Measurements from ENCODE around the gene CHMP2A. TPM values are rescaled to one million over a fixed set of nuclear protein-coding genes. Genes with fewer than 3 reads are reported as not detected.
A peak's percentile ranks its signal among the peaks of the same experiment; 100 is the strongest.

The CHMP2A gene
- total and polyA plus RNA-seq, 2 of the 13 experiments (the other 11 are each of a cell fraction or from before 2014, with no cell fraction given), result 49.7 to 55.0 TPM

GRCh38 chr19:58554494-58555368 lies at the start of gene CHMP2A (continued):
- no peak for TF ChIP-seq HES4 (CRISPR knock-in tag; IDR thresholded peaks at IDR 0.05; ENCODE audit: borderline replicate concordance)
- TF ChIP-seq SOX13 (IDR thresholded peaks at IDR 0.05), result no peak
- TF ChIP-seq SOX13 (CRISPR knock-in tag; conservative IDR thresholded peaks at IDR 0.05 in 1 of 2, IDR thresholded peaks at IDR 0.05 in 1 of 2), result no peak; a peak in 1 of 4 replicates
- TF ChIP-seq GATAD2A (CRISPR knock-in tag; IDR thresholded peaks at IDR 0.05), result no peak
- peak; percentile 86 for TF ChIP-seq ZC3H13 (CRISPR knock-in tag; IDR thresholded peaks at IDR 0.05)
- no peak for TF ChIP-seq STAT5B (CRISPR knock-in tag; IDR thresholded peaks at IDR 0.05)
- TF ChIP-seq, protein P1, sequence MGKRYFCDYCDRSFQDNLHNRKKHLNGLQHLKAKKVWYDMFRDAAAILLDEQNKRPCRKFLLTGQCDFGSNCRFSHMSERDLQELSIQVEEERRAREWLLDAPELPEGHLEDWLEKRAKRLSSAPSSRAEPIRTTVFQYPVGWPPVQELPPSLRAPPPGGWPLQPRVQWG (CRISPR knock-in tag; IDR thresholded peaks at IDR 0.05; ENCODE audit: borderline replicate concordance, low read depth), result no peak
- TF ChIP-seq ZNF572 (CRISPR knock-in tag; IDR thresholded peaks at IDR 0.05), result no peak
- TF ChIP-seq DR1 (CRISPR knock-in tag; IDR thresholded peaks at IDR 0.05), result no peak
- TF ChIP-seq GABPB1 (CRISPR knock-in tag; IDR thresholded peaks at IDR 0.05), result peak; percentile 98
- TF ChIP-seq ZNF841 (CRISPR knock-in tag; IDR thresholded peaks at IDR 0.05; ENCODE audit: borderline replicate concordance), result no peak
- 0 out of 2 replicates have a peak, but pooled peaks have one; percentile 46 for TF ChIP-seq ZNF510 (CRISPR knock-in tag; IDR thresholded peaks at IDR 0.05; ENCODE audit: low read depth)
- no peak for TF ChIP-seq SRY (CRISPR knock-in tag; IDR thresholded peaks at IDR 0.05)
- TF ChIP-seq HNF4A (CRISPR knock-in tag; IDR thresholded peaks at IDR 0.05), result no peak
- TF ChIP-seq POLR2G (IDR thresholded peaks at IDR 0.05; ENCODE audit: low read depth, low read length), result peak; percentile 87
- TF ChIP-seq AGO2 (optimal IDR thresholded peaks at IDR 0.05; ENCODE audit: low read depth, low read length), result peak; percentile 99
- TF ChIP-seq ARID4A (CRISPR knock-in tag; IDR thresholded peaks at IDR 0.05; ENCODE audit: borderline replicate concordance), result peak; percentile 77; the same call in 1 of the 2 replicates
- TF ChIP-seq ZNF691 (CRISPR knock-in tag; IDR thresholded peaks at IDR 0.05; ENCODE audit: borderline replicate concordance, low read depth), result peak; percentile 46; the same call in 1 of the 2 replicates
- no peak for TF ChIP-seq MAFK (conservative IDR thresholded peaks at IDR 0.05 in 1 of 2, IDR thresholded peaks at IDR 0.05 in 1 of 2; ENCODE audit: low read length in 2 of 2)
- TF ChIP-seq ATF1 (CRISPR knock-in tag; IDR thresholded peaks at IDR 0.05), result peak; percentile 35; the same call in 1 of the 2 replicates
- no peak for TF ChIP-seq SMAD3 (CRISPR knock-in tag; IDR thresholded peaks at IDR 0.05)
- no peak for TF ChIP-seq MYC (CRISPR knock-in tag; IDR thresholded peaks at IDR 0.05; ENCODE audit: borderline replicate concordance)
- TF ChIP-seq ZNF839 (CRISPR knock-in tag; IDR thresholded peaks at IDR 0.05; ENCODE audit: borderline replicate concordance), result peak; percentile 75; the same call in 1 of the 2 replicates
- TF ChIP-seq ESRRA (CRISPR knock-in tag; IDR thresholded peaks at IDR 0.05; ENCODE audit: low read depth), result no peak
- peak; percentile 64; the same call in 1 of the 2 replicates for TF ChIP-seq IRF2 (CRISPR knock-in tag; IDR thresholded peaks at IDR 0.05)
- TF ChIP-seq PRPF4 (IDR thresholded peaks at IDR 0.05; ENCODE audit: low read depth, low read length, poor library complexity, severe bottlenecking), result no peak
